ENCODE measurements around the gene DAP3. TPM values are rescaled to one million over a fixed set of nuclear protein-coding genes. Genes with fewer than 3 reads are reported as not detected.
"Not testable (repeated sequence)": the region's sequence is repeated elsewhere in the genome, so short reads cannot be mapped to it uniquely, and the experiment has no call there.

The DAP3 gene
- total and polyA plus RNA-seq, 4 donors = 50.0 to 101 (median 92.3) TPM

DNA sequence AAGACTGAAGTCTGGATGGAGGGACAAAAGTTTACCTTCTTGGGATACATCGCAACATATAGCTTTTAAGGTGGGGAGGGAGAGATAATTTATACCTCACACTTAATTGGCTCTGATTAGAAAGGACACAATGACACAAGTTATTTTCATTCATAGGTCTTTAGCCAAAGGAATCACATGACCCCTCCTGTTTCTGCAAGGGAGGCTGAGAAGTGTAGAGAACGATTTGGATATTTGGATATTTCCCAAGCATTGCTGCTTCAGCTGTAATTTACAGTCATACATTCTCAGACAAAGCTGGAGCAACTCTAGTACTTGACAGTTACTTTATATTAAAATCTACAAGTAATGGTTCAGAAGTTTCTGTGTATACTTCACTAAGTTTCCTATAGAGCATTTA lies 24.2 kb downstream of the DAP3 start:
- Histone ChIP-seq H3K9ac (ENCODE audit: insufficient read depth in 1 of 2, low read length in 2 of 2) (no peak overlapping the region), H3K27me3 (ENCODE audit: control insufficient read depth in 3 of 3, insufficient read depth in 3 of 3, low read length in 2 of 3) (no peaks in the 10 kb centered on the region), H3K9me3 (ENCODE audit: control insufficient read depth in 4 of 4, insufficient read depth in 3 of 4, low read length in 3 of 4) (no peaks in the 10 kb centered on the region), H3K36me3 (ENCODE audit: control insufficient read depth in 4 of 4, insufficient read depth in 4 of 4, low read length in 4 of 4) (peaks cover 2 to 13% (median 7%) of the 10 kb centered on the region in 4 donors), H3K27ac (ENCODE audit: low read depth in 1 of 2, low read length in 1 of 2) (no peak overlapping the region), H3K4me1 (ENCODE audit: control insufficient read depth in 5 of 5, insufficient read depth in 5 of 5, low read length in 5 of 5) (no peaks in the 10 kb centered on the region), H3K4me3 (no peak overlapping the region)
- peak in 2 of 3 donors; percentile 35 to 52 for DNase-seq
- no peak for ATAC-seq (ENCODE audit: insufficient read depth, low FRiP score)
- TF ChIP-seq, protein P1, sequence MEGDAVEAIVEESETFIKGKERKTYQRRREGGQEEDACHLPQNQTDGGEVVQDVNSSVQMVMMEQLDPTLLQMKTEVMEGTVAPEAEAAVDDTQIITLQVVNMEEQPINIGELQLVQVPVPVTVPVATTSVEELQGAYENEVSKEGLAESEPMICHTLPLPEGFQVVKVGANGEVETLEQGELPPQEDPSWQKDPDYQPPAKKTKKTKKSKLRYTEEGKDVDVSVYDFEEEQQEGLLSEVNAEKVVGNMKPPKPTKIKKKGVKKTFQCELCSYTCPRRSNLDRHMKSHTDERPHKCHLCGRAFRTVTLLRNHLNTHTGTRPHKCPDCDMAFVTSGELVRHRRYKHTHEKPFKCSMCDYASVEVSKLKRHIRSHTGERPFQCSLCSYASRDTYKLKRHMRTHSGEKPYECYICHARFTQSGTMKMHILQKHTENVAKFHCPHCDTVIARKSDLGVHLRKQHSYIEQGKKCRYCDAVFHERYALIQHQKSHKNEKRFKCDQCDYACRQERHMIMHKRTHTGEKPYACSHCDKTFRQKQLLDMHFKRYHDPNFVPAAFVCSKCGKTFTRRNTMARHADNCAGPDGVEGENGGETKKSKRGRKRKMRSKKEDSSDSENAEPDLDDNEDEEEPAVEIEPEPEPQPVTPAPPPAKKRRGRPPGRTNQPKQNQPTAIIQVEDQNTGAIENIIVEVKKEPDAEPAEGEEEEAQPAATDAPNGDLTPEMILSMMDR (IDR thresholded peaks at IDR 0.05; ENCODE audit: control extremely low read depth, extremely low read depth) = no peak
- 57 to 82% methylated on average over 2 of the region's 2 CpGs for WGBS, 2 donors

- DNase-seq; H3K4me1 ChIP-seq (ENCODE audit: control insufficient read depth in 5 of 5, insufficient read depth in 5 of 5, low read length in 5 of 5); H3K27me3 ChIP-seq (ENCODE audit: control insufficient read depth in 3 of 3, insufficient read depth in 3 of 3, low read length in 2 of 3); H3K9ac ChIP-seq (ENCODE audit: insufficient read depth in 1 of 2, low read length in 2 of 2); H3K27ac ChIP-seq (ENCODE audit: low read depth in 1 of 2, low read length in 1 of 2); ATAC-seq (ENCODE audit: insufficient read depth, low FRiP score); H3K9me3 ChIP-seq (ENCODE audit: control insufficient read depth in 4 of 4, insufficient read depth in 3 of 4, low read length in 3 of 4); H3K4me3 ChIP-seq: not testable (repeated sequence)
- 97 to 99% methylated on average over 3 of the region's 3 CpGs for WGBS, 2 donors
- peaks cover 4 to 15% (median 9%) of the 10 kb centered on the region in 4 donors for H3K36me3 ChIP-seq (ENCODE audit: control insufficient read depth in 4 of 4, insufficient read depth in 4 of 4, low read length in 4 of 4)
Measured at GRCh38 chr1:155715056-155715455, 26.2 kb downstream of the DAP3 start.

GRCh38 chr1:155715777-155716176 lies 26.9 kb downstream of the DAP3 start:
- Histone ChIP-seq H3K36me3 (ENCODE audit: control insufficient read depth in 4 of 4, insufficient read depth in 4 of 4, low read length in 4 of 4) (peaks cover 4 to 15% (median 9%) of the 10 kb centered on the region in 4 donors), H3K27ac (ENCODE audit: low read depth in 1 of 2, low read length in 1 of 2) (no peak overlapping the region), H3K9me3 (ENCODE audit: control insufficient read depth in 4 of 4, insufficient read depth in 3 of 4, low read length in 3 of 4) (no peaks in the 10 kb centered on the region), H3K4me3 (no peak overlapping the region), H3K27me3 (ENCODE audit: control insufficient read depth in 3 of 3, insufficient read depth in 3 of 3, low read length in 2 of 3) (no peaks in the 10 kb centered on the region), H3K9ac (ENCODE audit: insufficient read depth in 1 of 2, low read length in 2 of 2) (no peak overlapping the region), H3K4me1 (ENCODE audit: control insufficient read depth in 5 of 5, insufficient read depth in 5 of 5, low read length in 5 of 5) (no peaks in the 10 kb centered on the region)
- DNase-seq (no peak), ATAC-seq (ENCODE audit: insufficient read depth, low FRiP score) (no peak)
- TF ChIP-seq, protein P1 (IDR thresholded peaks at IDR 0.05; ENCODE audit: control extremely low read depth, extremely low read depth) = no peak
- WGBS, 2 donors = 99% methylated on average over 5 of the region's 5 CpGs

DNA sequence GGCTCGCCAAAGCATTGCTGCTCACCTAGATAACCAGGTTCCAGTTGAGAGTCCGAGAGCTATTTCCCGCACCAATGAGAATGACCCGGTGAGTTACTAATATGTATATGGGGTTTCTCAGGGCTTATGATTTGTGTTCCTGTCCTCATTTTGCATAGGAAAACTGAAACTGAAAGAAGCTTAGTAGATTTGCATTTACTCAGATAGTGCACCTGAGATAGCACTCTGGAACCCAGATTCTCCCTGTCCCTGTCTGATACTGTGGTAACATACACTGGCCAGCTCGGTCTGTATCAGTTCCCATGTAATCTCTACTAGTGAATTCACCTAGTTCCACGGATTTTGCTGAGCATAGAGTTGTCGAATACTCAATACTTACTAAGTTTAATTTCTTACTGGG lies 28.1 kb downstream of the DAP3 start:
- Histone ChIP-seq H3K9ac (ENCODE audit: insufficient read depth in 1 of 2, low read length in 2 of 2) (no peak overlapping the region), H3K27ac (ENCODE audit: low read depth in 1 of 2, low read length in 1 of 2) (no peak overlapping the region), H3K4me3 (no peak overlapping the region), H3K36me3 (ENCODE audit: control insufficient read depth in 4 of 4, insufficient read depth in 4 of 4, low read length in 4 of 4) (peaks cover 4 to 16% (median 9%) of the 10 kb centered on the region in 4 donors), H3K9me3 (ENCODE audit: control insufficient read depth in 4 of 4, insufficient read depth in 3 of 4, low read length in 3 of 4) (no peaks in the 10 kb centered on the region), H3K4me1 (ENCODE audit: control insufficient read depth in 5 of 5, insufficient read depth in 5 of 5, low read length in 5 of 5) (no peaks in the 10 kb centered on the region), H3K27me3 (ENCODE audit: control insufficient read depth in 3 of 3, insufficient read depth in 3 of 3, low read length in 2 of 3) (no peaks in the 10 kb centered on the region)
- no peak for DNase-seq
- WGBS, 2 donors = 97 to 98% methylated on average over 7 of the region's 7 CpGs
- TF ChIP-seq, protein P1 (IDR thresholded peaks at IDR 0.05; ENCODE audit: control extremely low read depth, extremely low read depth) = no peak
- ATAC-seq (ENCODE audit: insufficient read depth, low FRiP score) = no peak

- H3K9ac ChIP-seq (ENCODE audit: insufficient read depth in 1 of 2, low read length in 2 of 2); ATAC-seq (ENCODE audit: insufficient read depth, low FRiP score); H3K27ac ChIP-seq (ENCODE audit: low read depth in 1 of 2, low read length in 1 of 2); H3K4me1 ChIP-seq (ENCODE audit: control insufficient read depth in 5 of 5, insufficient read depth in 5 of 5, low read length in 5 of 5); H3K27me3 ChIP-seq (ENCODE audit: control insufficient read depth in 3 of 3, insufficient read depth in 3 of 3, low read length in 2 of 3); DNase-seq; H3K4me3 ChIP-seq; H3K9me3 ChIP-seq (ENCODE audit: control insufficient read depth in 4 of 4, insufficient read depth in 3 of 4, low read length in 3 of 4): not testable (repeated sequence)
- peaks cover 4 to 16% (median 7%) of the 10 kb centered on the region in 4 donors for H3K36me3 ChIP-seq (ENCODE audit: control insufficient read depth in 4 of 4, insufficient read depth in 4 of 4, low read length in 4 of 4)
- WGBS, 2 donors = 95 to 96% methylated on average over 6 of the region's 6 CpGs
Measured at GRCh38 chr1:155718524-155719115, 29.7 kb downstream of the DAP3 start.
